Liver (tissue), 9 donors: ENCODE measurements around the gene KRTAP1-1. TPM values are rescaled to one million over a fixed set of nuclear protein-coding genes. Genes with fewer than 3 reads are reported as not detected.

Experiments used
- DNase-seq: peaks from one replicate; pipeline ENCODE4 v3.0.0-alpha.2; 2017; ENCODE audit warnings: low spot score
- H3K27ac ChIP-seq, 2 donors: one replicate each; pipeline ENCODE4 v1.7.0; 2013; ENCODE audit warnings: inconsistent platforms in 2 of 2, low read length in 2 of 2, control low read depth in 1 of 2, low read depth in 1 of 2, mild to moderate bottlenecking in 1 of 2
- H3K27me3 ChIP-seq, 4 donors: one replicate each; pipeline versions ENCODE4 v1.6.1 to v1.7.0; 2013; ENCODE audit warnings: low read length in 3 of 4, inconsistent platforms in 1 of 4, mild to moderate bottlenecking in 1 of 4, moderate library complexity in 1 of 4; ENCODE audit not compliant: control insufficient read depth in 4 of 4, insufficient read depth in 4 of 4
- H3K36me3 ChIP-seq, 4 donors: one replicate each; pipeline versions ENCODE4 v1.6.1 to v1.7.0; 2013; ENCODE audit warnings: low read length in 3 of 4, mild to moderate bottlenecking in 3 of 4, low read depth in 1 of 4, moderate library complexity in 1 of 4; ENCODE audit not compliant: control insufficient read depth in 4 of 4, insufficient read depth in 3 of 4
- H3K4me1 ChIP-seq, 4 donors: one replicate each; pipeline versions ENCODE4 v1.6.1 to v1.7.0; 2013; ENCODE audit warnings: low read length in 3 of 4, mild to moderate bottlenecking in 3 of 4, moderate library complexity in 1 of 4; ENCODE audit not compliant: control insufficient read depth in 4 of 4, insufficient read depth in 4 of 4
- H3K4me3 ChIP-seq, 3 donors: one replicate each; pipeline versions ENCODE4 v1.6.1 to v1.7.0; 2013; ENCODE audit warnings: low read length in 3 of 3, control low read depth in 1 of 3, low read depth in 1 of 3, mild to moderate bottlenecking in 1 of 3
- H3K9ac ChIP-seq, 2 donors: one replicate each; pipeline ENCODE4 v1.7.0; 2013; ENCODE audit warnings: low read length in 2 of 2, mild to moderate bottlenecking in 2 of 2, moderate library complexity in 2 of 2, control low read depth in 1 of 2, low read depth in 1 of 2
- H3K9me3 ChIP-seq, 4 donors: one replicate each; pipeline versions ENCODE4 v1.6.1 to v1.7.0; 2013; ENCODE audit warnings: low read length in 3 of 4; ENCODE audit not compliant: control insufficient read depth in 4 of 4
- EGR1 ChIP-seq, 2 donors: IDR thresholded peaks; 2 replicates each; pipeline ENCODE4 v1.6.1; 2016 to 2018; ENCODE audit warnings: antibody characterized with exemption in 2 of 2, low read depth in 2 of 2
- FOXA1 ChIP-seq: IDR thresholded peaks from 2 replicates; pipeline ENCODE4 v1.6.1; 2016; ENCODE audit warnings: antibody characterized with exemption
- FOXA2 ChIP-seq: IDR thresholded peaks from 2 replicates; pipeline ENCODE4 v1.6.1; 2016; ENCODE audit warnings: antibody characterized with exemption
- GABPA ChIP-seq, 2 donors: IDR thresholded peaks in 1 of 2; conservative IDR thresholded peaks in 1 of 2; 2 replicates each; pipeline ENCODE4 v1.6.1; 2016; ENCODE audit warnings: antibody characterized with exemption in 2 of 2, mild to moderate bottlenecking in 1 of 2, moderate library complexity in 1 of 2
- HNF4A ChIP-seq, 2 donors: conservative IDR thresholded peaks; 2 replicates each; pipeline ENCODE4 v1.6.1; 2016; ENCODE audit warnings: antibody characterized with exemption in 2 of 2, mild to moderate bottlenecking in 2 of 2
- HNF4G ChIP-seq: IDR thresholded peaks from 2 replicates; pipeline ENCODE4 v1.6.1; 2016; ENCODE audit warnings: antibody characterized with exemption
- JUND ChIP-seq, 2 donors: IDR thresholded peaks; 2 replicates each; pipeline ENCODE4 v1.6.1; 2016; ENCODE audit warnings: antibody characterized with exemption in 2 of 2
- NR2F2 ChIP-seq: IDR thresholded peaks from 2 replicates; pipeline ENCODE4 v1.6.1; 2016; ENCODE audit warnings: antibody characterized with exemption
- RAD21 ChIP-seq, 2 donors: IDR thresholded peaks; 2 replicates each; pipeline ENCODE4 v1.6.1; 2016; ENCODE audit warnings: antibody characterized with exemption in 2 of 2, mild to moderate bottlenecking in 2 of 2
- RXRA ChIP-seq, 2 donors: IDR thresholded peaks; 2 replicates each; pipeline ENCODE4 v1.6.1; 2017 to 2018; ENCODE audit warnings: antibody characterized with exemption in 2 of 2, mild to moderate bottlenecking in 1 of 2
- SP1 ChIP-seq: IDR thresholded peaks from 2 replicates; pipeline ENCODE4 v1.6.1; 2018; ENCODE audit warnings: antibody characterized with exemption, mild to moderate bottlenecking
- TAF1 ChIP-seq: conservative IDR thresholded peaks from 2 replicates; pipeline ENCODE4 v1.6.1; 2016; ENCODE audit warnings: antibody characterized with exemption, mild to moderate bottlenecking
- YY1 ChIP-seq: IDR thresholded peaks from 2 replicates; pipeline ENCODE4 v1.6.1; 2016; ENCODE audit warnings: antibody characterized with exemption, mild to moderate bottlenecking
- WGBS: extraction: QIAGEN DNeasy Blood & Tissue Kit; methylation state at CpG from one replicate; pipeline ENCODE4 v1.1.7; 2013; 5-methylcytosine and 5-hydroxymethylcytosine counted together
- polyA plus RNA-seq, 2 donors: library from polyadenylated mRNA; stranded (reverse) in 1 of 2; unstranded in 1 of 2; fragments of 200-250 nt in 1 of 2; fragments of >200 nt in 1 of 2; fragmentation: Nextera tagmentation in 1 of 2; extraction: Ambion mirVana in 1 of 2; gene quantifications; one replicate each; pipeline versions ENCODE4 v1.2.1 to v1.2.3, GENCODE V29; 2013 to 2015
- total RNA-seq, 2 donors: library from RNA; depleted of rRNA; stranded (reverse); fragments of >200 nt; gene quantifications; one replicate each; pipeline ENCODE4 v1.2.3, GENCODE V29; 2014
- TF ChIP-seq, protein P1 (sequence below): IDR thresholded peaks from 2 replicates; pipeline ENCODE4 v1.6.1; 2016; ENCODE audit warnings: antibody characterized with exemption
- TF ChIP-seq, protein P2 (sequence below): IDR thresholded peaks from 2 replicates; pipeline ENCODE4 v1.6.1; 2016; ENCODE audit warnings: antibody characterized with exemption
- TF ChIP-seq, protein P3 (sequence below): IDR thresholded peaks from 2 replicates; pipeline ENCODE4 v1.6.1; 2016; ENCODE audit warnings: antibody characterized with exemption
- TF ChIP-seq, protein P4 (sequence below): IDR thresholded peaks from 2 replicates; pipeline ENCODE4 v1.6.1; 2016; ENCODE audit warnings: antibody characterized with exemption, mild to moderate bottlenecking
- TF ChIP-seq, protein P5 (sequence below): fragments of 150-350 bp; IDR thresholded peaks from 2 replicates; pipeline ENCODE4 v1.5.1; 2017; ENCODE audit warnings: improper control_type of control experiment, low read depth, low read length; ENCODE audit not compliant: missing input control
- donor health status: healthy.
- donor health status: healthy.
- donor health status: healthy.
- donor health status: healthy.
- donor health status: healthy.

KRTAP1-1 gene
- total and polyA plus RNA-seq, 4 donors, result not detected

DNA sequence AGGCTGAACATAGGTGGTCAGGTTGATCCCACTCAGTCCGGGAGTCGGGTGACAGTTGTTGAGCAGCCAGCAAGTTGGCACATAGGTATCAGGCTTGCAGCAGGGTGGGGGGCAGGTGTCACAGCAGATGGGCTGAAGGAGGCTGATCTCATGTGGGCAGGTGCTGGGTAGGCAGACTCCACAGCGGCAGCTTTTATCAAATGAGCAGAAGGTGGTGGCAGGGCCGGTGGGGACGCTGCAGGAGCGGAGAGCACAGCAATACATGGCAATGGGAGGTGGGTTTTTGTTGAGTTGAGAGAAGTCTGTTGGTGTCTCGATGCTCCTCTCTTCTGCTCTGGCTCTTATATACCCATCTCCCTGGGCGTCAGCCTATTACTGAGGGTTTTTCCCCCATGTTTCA lies 32.4 kb downstream of the KRTAP1-1 start, which contains the start of gene KRTAP3-1:
TSS of gene KRTAP3-1 (minus strand) at position 318 of the 400 bp plus-strand sequence. CDS start at position 264, 54 bp downstream.
- Histone ChIP-seq H3K27ac (no peak within 1 kb of the TSS), H3K4me1 (no peaks in the 10 kb centered on the region), H3K27me3 (peaks cover 0 to 3% (median 0%) of the 10 kb centered on the region in 4 donors), H3K9ac (no peak within 1 kb of the TSS), H3K36me3 (no peaks in the 10 kb centered on the region), H3K9me3 (no peaks in the 10 kb centered on the region), H3K4me3 (no peak within 1 kb of the TSS)
- WGBS, result 77% methylated on average over 8 of the region's 8 CpGs
- no peak for DNase-seq
- TF ChIP-seq FOXA1 (no peak), SP1 (no peak), NR2F2 (no peak)
- TF ChIP-seq, protein P1, sequence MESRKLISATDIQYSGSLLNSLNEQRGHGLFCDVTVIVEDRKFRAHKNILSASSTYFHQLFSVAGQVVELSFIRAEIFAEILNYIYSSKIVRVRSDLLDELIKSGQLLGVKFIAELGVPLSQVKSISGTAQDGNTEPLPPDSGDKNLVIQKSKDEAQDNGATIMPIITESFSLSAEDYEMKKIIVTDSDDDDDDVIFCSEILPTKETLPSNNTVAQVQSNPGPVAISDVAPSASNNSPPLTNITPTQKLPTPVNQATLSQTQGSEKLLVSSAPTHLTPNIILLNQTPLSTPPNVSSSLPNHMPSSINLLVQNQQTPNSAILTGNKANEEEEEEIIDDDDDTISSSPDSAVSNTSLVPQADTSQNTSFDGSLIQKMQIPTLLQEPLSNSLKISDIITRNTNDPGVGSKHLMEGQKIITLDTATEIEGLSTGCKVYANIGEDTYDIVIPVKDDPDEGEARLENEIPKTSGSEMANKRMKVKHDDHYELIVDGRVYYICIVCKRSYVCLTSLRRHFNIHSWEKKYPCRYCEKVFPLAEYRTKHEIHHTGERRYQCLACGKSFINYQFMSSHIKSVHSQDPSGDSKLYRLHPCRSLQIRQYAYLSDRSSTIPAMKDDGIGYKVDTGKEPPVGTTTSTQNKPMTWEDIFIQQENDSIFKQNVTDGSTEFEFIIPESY, result no peak

DNA sequence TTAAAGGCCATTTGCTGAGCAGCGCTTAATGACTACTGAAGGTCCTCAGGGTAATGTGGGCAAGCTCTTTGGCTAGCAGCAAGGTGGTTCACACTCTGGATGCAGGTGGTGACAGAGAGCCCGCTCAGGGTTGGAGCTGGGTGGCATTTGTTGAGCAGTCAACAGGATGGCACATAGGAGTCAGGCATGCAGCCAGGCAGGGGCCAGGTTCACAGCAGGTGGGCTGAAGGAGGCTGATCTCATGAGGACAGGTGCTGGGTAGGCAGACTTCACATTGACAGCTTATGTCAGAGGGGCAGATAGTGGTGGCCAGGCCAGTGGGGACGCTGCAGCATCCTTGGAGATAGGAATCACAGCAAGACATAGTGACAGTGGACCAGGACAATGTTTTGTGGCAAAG lies 36.9 kb downstream of the KRTAP1-1 start:
- TF ChIP-seq, protein P2, sequence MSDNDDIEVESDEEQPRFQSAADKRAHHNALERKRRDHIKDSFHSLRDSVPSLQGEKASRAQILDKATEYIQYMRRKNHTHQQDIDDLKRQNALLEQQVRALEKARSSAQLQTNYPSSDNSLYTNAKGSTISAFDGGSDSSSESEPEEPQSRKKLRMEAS, result no peak
- TF ChIP-seq FOXA2 (no peak), TAF1 (no peak), HNF4G (no peak), YY1 (no peak), SP1 (no peak), RAD21 (IDR thresholded peaks at IDR 0.05) (no peak), EGR1 (IDR thresholded peaks at IDR 0.05; ENCODE audit: low read depth in 2 of 2) (no peak), JUND (IDR thresholded peaks at IDR 0.05) (no peak), RXRA (IDR thresholded peaks at IDR 0.05) (no peak), NR2F2 (no peak), HNF4A (conservative IDR thresholded peaks at IDR 0.05) (no peak), FOXA1 (no peak), GABPA (IDR thresholded peaks at IDR 0.05 in 1 of 2, conservative IDR thresholded peaks at IDR 0.05 in 1 of 2) (no peak)
- TF ChIP-seq, protein P3, sequence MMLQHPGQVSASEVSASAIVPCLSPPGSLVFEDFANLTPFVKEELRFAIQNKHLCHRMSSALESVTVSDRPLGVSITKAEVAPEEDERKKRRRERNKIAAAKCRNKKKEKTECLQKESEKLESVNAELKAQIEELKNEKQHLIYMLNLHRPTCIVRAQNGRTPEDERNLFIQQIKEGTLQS, result no peak
- TF ChIP-seq, protein P4, sequence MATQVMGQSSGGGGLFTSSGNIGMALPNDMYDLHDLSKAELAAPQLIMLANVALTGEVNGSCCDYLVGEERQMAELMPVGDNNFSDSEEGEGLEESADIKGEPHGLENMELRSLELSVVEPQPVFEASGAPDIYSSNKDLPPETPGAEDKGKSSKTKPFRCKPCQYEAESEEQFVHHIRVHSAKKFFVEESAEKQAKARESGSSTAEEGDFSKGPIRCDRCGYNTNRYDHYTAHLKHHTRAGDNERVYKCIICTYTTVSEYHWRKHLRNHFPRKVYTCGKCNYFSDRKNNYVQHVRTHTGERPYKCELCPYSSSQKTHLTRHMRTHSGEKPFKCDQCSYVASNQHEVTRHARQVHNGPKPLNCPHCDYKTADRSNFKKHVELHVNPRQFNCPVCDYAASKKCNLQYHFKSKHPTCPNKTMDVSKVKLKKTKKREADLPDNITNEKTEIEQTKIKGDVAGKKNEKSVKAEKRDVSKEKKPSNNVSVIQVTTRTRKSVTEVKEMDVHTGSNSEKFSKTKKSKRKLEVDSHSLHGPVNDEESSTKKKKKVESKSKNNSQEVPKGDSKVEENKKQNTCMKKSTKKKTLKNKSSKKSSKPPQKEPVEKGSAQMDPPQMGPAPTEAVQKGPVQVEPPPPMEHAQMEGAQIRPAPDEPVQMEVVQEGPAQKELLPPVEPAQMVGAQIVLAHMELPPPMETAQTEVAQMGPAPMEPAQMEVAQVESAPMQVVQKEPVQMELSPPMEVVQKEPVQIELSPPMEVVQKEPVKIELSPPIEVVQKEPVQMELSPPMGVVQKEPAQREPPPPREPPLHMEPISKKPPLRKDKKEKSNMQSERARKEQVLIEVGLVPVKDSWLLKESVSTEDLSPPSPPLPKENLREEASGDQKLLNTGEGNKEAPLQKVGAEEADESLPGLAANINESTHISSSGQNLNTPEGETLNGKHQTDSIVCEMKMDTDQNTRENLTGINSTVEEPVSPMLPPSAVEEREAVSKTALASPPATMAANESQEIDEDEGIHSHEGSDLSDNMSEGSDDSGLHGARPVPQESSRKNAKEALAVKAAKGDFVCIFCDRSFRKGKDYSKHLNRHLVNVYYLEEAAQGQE, result no peak
- TF ChIP-seq, protein P1, result no peak
- TF ChIP-seq, protein P5, sequence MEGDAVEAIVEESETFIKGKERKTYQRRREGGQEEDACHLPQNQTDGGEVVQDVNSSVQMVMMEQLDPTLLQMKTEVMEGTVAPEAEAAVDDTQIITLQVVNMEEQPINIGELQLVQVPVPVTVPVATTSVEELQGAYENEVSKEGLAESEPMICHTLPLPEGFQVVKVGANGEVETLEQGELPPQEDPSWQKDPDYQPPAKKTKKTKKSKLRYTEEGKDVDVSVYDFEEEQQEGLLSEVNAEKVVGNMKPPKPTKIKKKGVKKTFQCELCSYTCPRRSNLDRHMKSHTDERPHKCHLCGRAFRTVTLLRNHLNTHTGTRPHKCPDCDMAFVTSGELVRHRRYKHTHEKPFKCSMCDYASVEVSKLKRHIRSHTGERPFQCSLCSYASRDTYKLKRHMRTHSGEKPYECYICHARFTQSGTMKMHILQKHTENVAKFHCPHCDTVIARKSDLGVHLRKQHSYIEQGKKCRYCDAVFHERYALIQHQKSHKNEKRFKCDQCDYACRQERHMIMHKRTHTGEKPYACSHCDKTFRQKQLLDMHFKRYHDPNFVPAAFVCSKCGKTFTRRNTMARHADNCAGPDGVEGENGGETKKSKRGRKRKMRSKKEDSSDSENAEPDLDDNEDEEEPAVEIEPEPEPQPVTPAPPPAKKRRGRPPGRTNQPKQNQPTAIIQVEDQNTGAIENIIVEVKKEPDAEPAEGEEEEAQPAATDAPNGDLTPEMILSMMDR, result no peak
- Histone ChIP-seq H3K4me3 (no peak overlapping the region), H3K9me3 (no peaks in the 10 kb centered on the region), H3K36me3 (no peaks in the 10 kb centered on the region), H3K27ac (no peak overlapping the region), H3K27me3 (peaks cover 0 to 3% (median 0%) of the 10 kb centered on the region in 4 donors), H3K9ac (no peak overlapping the region), H3K4me1 (no peaks in the 10 kb centered on the region)
- DNase-seq, result no peak
- WGBS, result 85% methylated on average over 3 of the region's 3 CpGs
